Sigmoid colon (tissue), 4 donors: ENCODE results near the gene CAPN13.

Experiments used
- CTCF ChIP-seq, 4 experiments: fragments of 450-650 bp in 3 of 4; fragments of 200-600 bp in 1 of 4; IDR thresholded peaks; one replicate each; pipeline ENCODE4 v1.5.1; 2016 to 2019; ENCODE audit warnings: antibody characterized with exemption in 4 of 4, mild to moderate bottlenecking in 3 of 4, moderate library complexity in 2 of 4
- EP300 ChIP-seq, 4 donors: sonication (generic); formaldehyde crosslinking; IDR thresholded peaks; one replicate each; pipeline ENCODE4 v1.6.1; 2017; ENCODE audit warnings: antibody characterized with exemption in 4 of 4
- POLR2A ChIP-seq, 2 donors: fragments of 450-650 bp; IDR thresholded peaks; one replicate each; pipeline ENCODE4 v1.6.1; 2016; ENCODE audit warnings: antibody characterized with exemption in 2 of 2, mild to moderate bottlenecking in 2 of 2, moderate library complexity in 2 of 2
- POLR2AphosphoS5 ChIP-seq, 4 donors: sonication (generic); formaldehyde crosslinking; IDR thresholded peaks; one replicate each; pipeline ENCODE4 v1.6.1; 2017; ENCODE audit warnings: antibody characterized with exemption in 4 of 4

- TF ChIP-seq CTCF (IDR thresholded peaks at IDR 0.05) (no peak), POLR2A (IDR thresholded peaks at IDR 0.05) (no peak), EP300 (IDR thresholded peaks at IDR 0.05) (no peak), POLR2AphosphoS5 (IDR thresholded peaks at IDR 0.05) (no peak)
Observed at GRCh38 chr2:30786923-30787685, 20.1 kb downstream of the CAPN13 start.
